IMR-90 (cell line): ENCODE results near the gene COLEC11. TPM values are rescaled to one million over a fixed set of nuclear protein-coding genes. Genes with fewer than 3 reads are reported as not detected.

Experiments used
- ATAC-seq: fragments of 200-7000 bp; cut with Tn5 transposase; 2 replicates; pipeline ENCODE4 v1.9.1; 2020; ENCODE audit warnings: low read depth, mild to moderate bottlenecking, moderate library complexity
- BruUV-seq: library from RNA; stranded (reverse); fragments of 400-500 nt; replicated peaks from 2 replicates; lab custom pipeline; 2021; lab: Mats Ljungman, UMichigan
- CTCF ChIA-PET: fragments of 300-600 bp; formaldehyde crosslinking; extraction: SDS; loops from one replicate; lab custom pipeline; 2021; ENCODE audit warnings: antibody characterized with exemption; lab: Yijun Ruan, JAX
- POLR2A ChIA-PET: fragments of 300-600 bp; sonication (Branson Sonifier 250); formaldehyde crosslinking; loops from one replicate; lab custom pipeline; 2022; ENCODE audit warnings: antibody characterized with exemption; ENCODE audit not compliant: unreplicated experiment; lab: Charles Lee
- DNase-seq: peaks from one replicate; pipeline ENCODE4 v3.0.0; 2013
- H2AFZ ChIP-seq: replicated peaks from 2 replicates; pipeline ENCODE3; 2013; ENCODE audit warnings: low read length, mild to moderate bottlenecking; ENCODE audit not compliant: poor library complexity
- H2AK5ac ChIP-seq: 2 replicates; pipeline ENCODE4 v1.6.1; 2013; ENCODE audit warnings: low read depth, low read length, inconsistent platforms
- H2AK9ac ChIP-seq: replicated peaks from 2 replicates; pipeline ENCODE3; 2013; ENCODE audit warnings: mild to moderate bottlenecking, low read depth, low read length, moderate library complexity; ENCODE audit not compliant: poor library complexity
- H2BK120ac ChIP-seq: 2 replicates; pipeline ENCODE4 v1.6.1; 2013; ENCODE audit warnings: low read depth, low read length, inconsistent platforms
- H2BK15ac ChIP-seq: 3 replicates; pipeline ENCODE4 v1.6.1; 2013; ENCODE audit warnings: low read depth, low read length, inconsistent platforms
- H2BK20ac ChIP-seq: 2 replicates; pipeline ENCODE4 v1.6.1; 2013; ENCODE audit warnings: low read depth, mild to moderate bottlenecking, inconsistent platforms, low read length, moderate library complexity
- H2BK5ac ChIP-seq: 2 replicates; pipeline ENCODE4 v1.6.1; 2013; ENCODE audit warnings: mild to moderate bottlenecking, low read depth, low read length, inconsistent platforms; ENCODE audit not compliant: poor library complexity, severe bottlenecking
- H3K14ac ChIP-seq: replicated peaks from 2 replicates; pipeline ENCODE4 v1.6.1; 2013; ENCODE audit warnings: low read depth, low read length, inconsistent platforms
- H3K18ac ChIP-seq: 2 replicates; pipeline ENCODE4 v1.6.1; 2013; ENCODE audit warnings: low read depth, low read length, control low read depth
- H3K23ac ChIP-seq: 2 replicates; pipeline ENCODE4 v1.6.1; 2013; ENCODE audit warnings: low read depth, low read length, inconsistent platforms
- H3K27ac ChIP-seq: 2 replicates; pipeline ENCODE4 v1.5.1; 2013; ENCODE audit warnings: mild to moderate bottlenecking, control low read depth, low read length; ENCODE audit not compliant: insufficient read depth
- H3K27me3 ChIP-seq: 2 replicates; pipeline ENCODE4 v1.6.1; 2013; ENCODE audit warnings: low read length; ENCODE audit not compliant: control insufficient read depth, insufficient read depth
- H3K36me3 ChIP-seq: 2 replicates; pipeline ENCODE4 v1.6.1; 2013; ENCODE audit warnings: low read length, mixed read lengths; ENCODE audit not compliant: control insufficient read depth, insufficient read depth
- H3K4ac ChIP-seq: 2 replicates; pipeline ENCODE4 v1.6.1; 2013; ENCODE audit warnings: low read depth, low read length, inconsistent platforms
- H3K4me1 ChIP-seq: 2 replicates; pipeline ENCODE4 v1.6.1; 2013; ENCODE audit warnings: low read length, mixed read lengths; ENCODE audit not compliant: control insufficient read depth, insufficient read depth
- H3K4me2 ChIP-seq: 2 replicates; pipeline ENCODE4 v1.6.1; 2013; ENCODE audit warnings: low read depth, mild to moderate bottlenecking, control low read depth, low read length, moderate library complexity
- H3K4me3 ChIP-seq: 2 replicates; pipeline ENCODE4 v1.5.1; 2013; ENCODE audit warnings: low read depth, mild to moderate bottlenecking, control low read depth, low read length, moderate library complexity; ENCODE audit not compliant: insufficient read depth
- H3K56ac ChIP-seq: 2 replicates; pipeline ENCODE4 v1.6.1; 2013; ENCODE audit warnings: low read length, inconsistent platforms; ENCODE audit not compliant: insufficient read depth; ENCODE audit errors: extremely low read depth
- H3K79me1 ChIP-seq, 2 experiments: 2 replicates each; pipeline ENCODE4 v1.6.1; 2013; ENCODE audit warnings: low read length in 2 of 2, inconsistent platforms in 1 of 2, low read depth in 1 of 2
- H3K9ac ChIP-seq: 2 replicates; pipeline ENCODE4 v1.6.1; 2013; ENCODE audit warnings: low read depth, low read length, control low read depth
- H3K9me1 ChIP-seq: 2 replicates; pipeline ENCODE4 v1.6.1; 2013; ENCODE audit warnings: low read length, inconsistent platforms; ENCODE audit not compliant: insufficient read depth
- H3K9me3 ChIP-seq: 2 replicates; pipeline ENCODE4 v1.6.1; 2013; ENCODE audit warnings: low read length; ENCODE audit not compliant: control insufficient read depth, insufficient read depth
- H4K20me1 ChIP-seq: 2 replicates; pipeline ENCODE4 v1.6.1; 2013; ENCODE audit warnings: low read length, inconsistent platforms; ENCODE audit not compliant: insufficient read depth
- H4K5ac ChIP-seq: 2 replicates; pipeline ENCODE4 v1.6.1; 2013; ENCODE audit warnings: mild to moderate bottlenecking, low read depth, low read length, control low read depth
- H4K8ac ChIP-seq, 2 experiments: 2 replicates each; pipeline ENCODE4 v1.6.1; 2013; ENCODE audit warnings: low read depth in 2 of 2, low read length in 2 of 2, control low read depth in 1 of 2, inconsistent platforms in 1 of 2
- H4K91ac ChIP-seq: 2 replicates; pipeline ENCODE4 v1.6.1; 2013; ENCODE audit warnings: low read depth, low read length, inconsistent platforms; ENCODE audit not compliant: insufficient read depth
- CEBPB ChIP-seq: IDR thresholded peaks from 2 replicates; pipeline ENCODE4 v1.6.1; 2012; ENCODE audit warnings: low read depth, low read length, improper control_type of control experiment
- MAFK ChIP-seq: IDR thresholded peaks from 2 replicates; pipeline ENCODE4 v1.6.1; 2012; ENCODE audit warnings: low read depth, low read length, improper control_type of control experiment
- SMC3 ChIP-seq: fragments of 150-350 bp; IDR thresholded peaks from 2 replicates; pipeline ENCODE4 v1.6.1; 2016; ENCODE audit warnings: low read depth, mild to moderate bottlenecking, antibody characterized with exemption, low read length, moderate library complexity
- WGBS, 2 experiments: methylation state at CpG; one replicate each; pipeline versions ENCODE4 v1.1.5 to v1.1.7; 2013; ENCODE audit warnings: missing lambda C conversion rate in 2 of 2; ENCODE audit not compliant: insufficient read length in 1 of 2; ENCODE audit errors: extremely low coverage in 2 of 2; 5-methylcytosine and 5-hydroxymethylcytosine counted together
- dilution Hi-C: fragments of 300-500 bp; cut with HindIII; formaldehyde crosslinking; loops from one replicate; pipeline ENCODE4 v1.14.3; 2018; ENCODE audit warnings: low sequenced_read_pairs; ENCODE audit not compliant: unreplicated experiment
- in situ Hi-C: fragments of 300-500 bp; cut with MboI; formaldehyde crosslinking; loops from 3 replicates; pipeline ENCODE4 v1.14.3; 2019; ENCODE audit warnings: low sequenced_read_pairs, inconsistent platforms, mixed read lengths
- intact Hi-C: fragments of 100-400 bp; cut with micrococcal nuclease; formaldehyde crosslinking; loops from 2 replicates; pipeline ENCODE4 v1.10.0; 2022
- polyA plus RNA-seq, 3 experiments: library from polyadenylated mRNA; depleted of rRNA; stranded (reverse); fragments of >200 nt; gene quantifications; 2 replicates each; pipeline ENCODE4 v1.2.3, GENCODE V29; 2012; ENCODE audit warnings: low replicate concordance in 1 of 3
- total RNA-seq: library from RNA; depleted of rRNA; stranded (reverse); fragments of >200 nt; gene quantifications from 2 replicates; pipeline ENCODE4 v1.2.3, GENCODE V29; 2012
- TF ChIP-seq, protein P1 (sequence below): fragments of 150-350 bp; IDR thresholded peaks from 2 replicates; pipeline ENCODE4 v1.6.1; 2016; ENCODE audit warnings: low read depth, mild to moderate bottlenecking, low read length, moderate library complexity, borderline replicate concordance
- TF ChIP-seq, protein P2 (sequence below): conservative IDR thresholded peaks from 2 replicates; pipeline ENCODE4 v1.5.1; 2012; ENCODE audit warnings: mild to moderate bottlenecking, low read depth, low read length, improper control_type of control experiment

Gene COLEC11
- total and polyA plus RNA-seq, 2 of the 4 experiments (the other 2 are of a cell fraction), result under 0.01 to 0.24 TPM

DNA sequence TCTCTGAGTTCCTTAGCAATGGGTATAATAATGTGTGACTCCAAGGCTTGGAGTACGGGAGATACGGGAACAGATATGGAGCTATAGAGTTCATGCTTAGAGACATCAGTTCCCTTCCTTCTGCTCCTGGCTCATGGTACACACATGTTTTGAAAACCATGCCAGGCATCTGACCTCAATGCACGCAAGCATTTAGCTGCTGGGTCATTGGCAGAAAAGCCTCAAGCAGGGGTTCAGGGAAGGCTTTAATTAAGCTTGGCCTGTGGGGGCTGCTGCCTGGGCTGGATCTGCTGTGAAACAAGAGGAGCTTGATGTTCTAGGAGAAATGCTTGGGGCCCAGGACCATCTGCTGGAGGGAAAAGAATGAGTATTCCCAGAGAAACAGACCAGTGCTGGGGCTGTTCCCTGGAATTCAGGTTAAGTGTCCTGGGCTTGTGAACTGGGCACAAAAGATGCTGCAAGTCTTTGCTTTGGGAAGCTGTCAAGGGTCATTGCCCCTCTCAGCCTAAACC is 66.3 kb downstream of the COLEC11 start:
- no peak overlapping the region for H3K9ac ChIP-seq
- no peak overlapping the region for H2BK15ac ChIP-seq
- ChIA-PET POLR2A (no interaction called here), CTCF (no interaction called here)
- no peak overlapping the region for H2AK5ac ChIP-seq
- H3K4me2 ChIP-seq, result no peak overlapping the region
- H3K79me1 ChIP-seq, result no peaks in the 10 kb centered on the region
- no peak overlapping the region for H3K4me3 ChIP-seq
- no peak overlapping the region for H2BK20ac ChIP-seq
- intact Hi-C loops (no loop called here), dilution Hi-C loops (no loop called here), in situ Hi-C loops (loop anchor here (25.0 kb wide), 1 partner anchor 1799 kb away; no protein-coding TSS in a partner anchor)
- H3K4ac ChIP-seq, result no peak overlapping the region
- WGBS, 2 experiments, result no CpG with 5 or more reads among the region's 3 CpGs
- no peak overlapping the region for H2BK120ac ChIP-seq
- DNase-seq, result peak; percentile 2
- H3K27me3 ChIP-seq, result no peaks in the 10 kb centered on the region
- ATAC-seq, result no peak
- H2AFZ ChIP-seq, result no peak overlapping the region
- no peak overlapping the region for H2BK5ac ChIP-seq
- no peak overlapping the region for H4K8ac ChIP-seq
- H3K56ac ChIP-seq, result no peak overlapping the region
- H4K91ac ChIP-seq, result no peak overlapping the region
- H2AK9ac ChIP-seq, result no peak overlapping the region
- no peak overlapping the region for H3K27ac ChIP-seq
- H4K20me1 ChIP-seq, result no peaks in the 10 kb centered on the region
- no peak overlapping the region for H3K14ac ChIP-seq
- no peak overlapping the region for H3K18ac ChIP-seq
- no TSS peak for BruUV-seq
- no peak overlapping the region for H3K23ac ChIP-seq
- H4K5ac ChIP-seq, result no peak overlapping the region
- H3K9me1 ChIP-seq, result no peaks in the 10 kb centered on the region
- peaks cover 10% of the 10 kb centered on the region; the same call in 1 of the 2 replicates for H3K4me1 ChIP-seq
- H3K9me3 ChIP-seq, result no peaks in the 10 kb centered on the region
- TF ChIP-seq, protein P1, sequence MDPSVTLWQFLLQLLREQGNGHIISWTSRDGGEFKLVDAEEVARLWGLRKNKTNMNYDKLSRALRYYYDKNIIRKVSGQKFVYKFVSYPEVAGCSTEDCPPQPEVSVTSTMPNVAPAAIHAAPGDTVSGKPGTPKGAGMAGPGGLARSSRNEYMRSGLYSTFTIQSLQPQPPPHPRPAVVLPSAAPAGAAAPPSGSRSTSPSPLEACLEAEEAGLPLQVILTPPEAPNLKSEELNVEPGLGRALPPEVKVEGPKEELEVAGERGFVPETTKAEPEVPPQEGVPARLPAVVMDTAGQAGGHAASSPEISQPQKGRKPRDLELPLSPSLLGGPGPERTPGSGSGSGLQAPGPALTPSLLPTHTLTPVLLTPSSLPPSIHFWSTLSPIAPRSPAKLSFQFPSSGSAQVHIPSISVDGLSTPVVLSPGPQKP, result no peak
- TF ChIP-seq SMC3, result no peak
- TF ChIP-seq, protein P2, sequence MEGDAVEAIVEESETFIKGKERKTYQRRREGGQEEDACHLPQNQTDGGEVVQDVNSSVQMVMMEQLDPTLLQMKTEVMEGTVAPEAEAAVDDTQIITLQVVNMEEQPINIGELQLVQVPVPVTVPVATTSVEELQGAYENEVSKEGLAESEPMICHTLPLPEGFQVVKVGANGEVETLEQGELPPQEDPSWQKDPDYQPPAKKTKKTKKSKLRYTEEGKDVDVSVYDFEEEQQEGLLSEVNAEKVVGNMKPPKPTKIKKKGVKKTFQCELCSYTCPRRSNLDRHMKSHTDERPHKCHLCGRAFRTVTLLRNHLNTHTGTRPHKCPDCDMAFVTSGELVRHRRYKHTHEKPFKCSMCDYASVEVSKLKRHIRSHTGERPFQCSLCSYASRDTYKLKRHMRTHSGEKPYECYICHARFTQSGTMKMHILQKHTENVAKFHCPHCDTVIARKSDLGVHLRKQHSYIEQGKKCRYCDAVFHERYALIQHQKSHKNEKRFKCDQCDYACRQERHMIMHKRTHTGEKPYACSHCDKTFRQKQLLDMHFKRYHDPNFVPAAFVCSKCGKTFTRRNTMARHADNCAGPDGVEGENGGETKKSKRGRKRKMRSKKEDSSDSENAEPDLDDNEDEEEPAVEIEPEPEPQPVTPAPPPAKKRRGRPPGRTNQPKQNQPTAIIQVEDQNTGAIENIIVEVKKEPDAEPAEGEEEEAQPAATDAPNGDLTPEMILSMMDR, result no peak
- no peak for TF ChIP-seq CEBPB
- TF ChIP-seq MAFK, result no peak
- H3K36me3 ChIP-seq, result no peaks in the 10 kb centered on the region
